ENCODE results near the gene S100A16. TPM values are rescaled to one million over a fixed set of nuclear protein-coding genes. Genes with fewer than 3 reads are reported as not detected.

The S100A16 gene
- polyA plus RNA-seq, 2 of the 4 experiments (the other 2 are of a cell fraction): 270 to 298 TPM

- ChIA-PET POLR2A (interaction anchor here (1.7 to 4.7 kb wide), 3 partner anchors 12 to 19 kb away, joined by 11 to 49 read pairs (median 13); partner anchors contain the start of genes CHTOP, S100A1 and S100A13), CTCF (interaction anchor here (0.8 to 18.3 kb wide), 12 partner anchors 8 to 331 kb away, joined by 3 to 253 read pairs (median 8); partner anchors contain the start of genes CHTOP, DENND4B, S100A1 and S100A13)
- ATAC-seq (no peak), DNase-seq (ENCODE audit: low read depth in 1 of 2, low spot score in 1 of 2) (no peak), FAIRE-seq (no peak)
- H3K27ac ChIP-seq: no peak overlapping the region
- no peak overlapping the region for H3K4me3 ChIP-seq
- H3K4me1 ChIP-seq: peaks cover 38% of the 10 kb centered on the region
- no peaks in the 10 kb centered on the region for H3K9me3 ChIP-seq
- TF ChIP-seq CBX8 (IDR thresholded peaks at IDR 0.05) (no peak), RARB (CRISPR knock-in tag; IDR thresholded peaks at IDR 0.05) (no peak), PBX3 (IDR thresholded peaks at IDR 0.05) (no peak)
- TF ChIP-seq, protein P1, sequence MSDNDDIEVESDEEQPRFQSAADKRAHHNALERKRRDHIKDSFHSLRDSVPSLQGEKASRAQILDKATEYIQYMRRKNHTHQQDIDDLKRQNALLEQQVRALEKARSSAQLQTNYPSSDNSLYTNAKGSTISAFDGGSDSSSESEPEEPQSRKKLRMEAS (IDR thresholded peaks at IDR 0.05): no peak
- no peak overlapping the region for H3K4me2 ChIP-seq
- 80% methylated on average over 1 of the region's 2 CpGs for WGBS (ENCODE audit: missing lambda C conversion rate)
Observed at GRCh38 chr1:153615406-153615805, 2.5 kb upstream of the S100A16 start.

DNA sequence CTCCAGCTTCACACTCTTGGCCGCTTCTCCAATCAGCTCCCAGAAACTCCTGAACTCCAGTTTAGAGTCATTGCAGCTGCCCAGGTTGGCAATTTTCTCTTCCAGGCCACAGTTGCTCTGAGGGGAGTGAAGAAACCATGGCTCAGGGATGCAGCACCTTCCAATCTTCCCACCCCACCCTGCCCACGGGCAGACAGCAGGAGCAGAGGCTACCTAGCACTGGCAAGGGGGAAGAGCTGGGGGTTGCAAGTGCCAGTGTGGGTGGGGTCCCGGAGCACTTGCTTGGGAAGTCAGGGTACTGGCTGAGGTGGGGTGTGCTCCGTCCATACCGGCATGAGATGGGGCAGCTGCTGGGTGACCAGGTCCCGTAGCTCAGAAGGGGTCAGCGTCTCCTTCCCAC lies 2.0 kb upstream of the S100A16 start:
- H3K4me3 ChIP-seq: no peak overlapping the region

DNA sequence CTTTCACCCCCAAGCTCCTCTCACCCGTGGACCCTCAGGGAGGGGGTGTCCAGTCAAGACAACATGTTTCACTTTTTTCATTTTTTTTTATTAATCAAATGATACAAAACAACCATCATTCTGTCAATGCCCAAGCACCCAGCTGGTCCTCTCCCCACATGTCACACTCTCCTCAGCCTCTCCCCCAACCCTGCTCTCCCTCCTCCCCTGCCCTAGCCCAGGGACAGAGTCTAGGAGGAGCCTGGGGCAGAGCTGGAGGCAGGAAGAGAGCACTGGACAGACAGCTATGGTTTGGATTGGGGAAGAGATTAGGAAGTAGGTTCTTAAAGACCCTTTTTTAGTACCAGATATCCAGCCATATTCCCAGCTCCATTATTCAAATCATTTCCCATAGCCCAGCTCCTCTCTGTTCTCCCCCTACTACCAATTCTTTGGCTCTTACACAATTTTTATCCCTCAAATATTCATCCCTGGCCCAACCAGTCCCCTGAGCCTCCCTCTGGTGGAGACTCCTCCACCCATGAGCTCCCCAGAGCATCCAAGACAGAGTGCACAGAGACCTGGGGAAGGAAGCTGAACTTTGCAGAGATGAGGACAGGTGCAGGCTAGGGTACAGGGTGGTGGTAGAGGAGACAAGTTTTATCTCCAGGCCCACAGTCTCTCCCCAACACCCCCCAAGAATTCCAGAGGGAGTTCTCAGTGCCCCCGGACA lies 1.4 kb upstream of the S100A16 start:
- H3K27ac ChIP-seq: peak overlapping the region; percentile 91 to 96; a peak in 4 of 6 replicates
- H3K4me2 ChIP-seq: peak overlapping the region; percentile 96; the same call in 1 of the 3 replicates
- TF ChIP-seq FOSB (CRISPR knock-in tag; IDR thresholded peaks at IDR 0.05) (no peak), E2F6 (IDR thresholded peaks at IDR 0.05; ENCODE audit: borderline replicate concordance, low read depth) (no peak), NR3C1 (IDR thresholded peaks at IDR 0.05) (no peak), ZSCAN20 (CRISPR knock-in tag; IDR thresholded peaks at IDR 0.05) (no peak), ZFP36 (IDR thresholded peaks at IDR 0.05; ENCODE audit: borderline replicate concordance, partially characterized antibody) (no peak), ZC3H11A (IDR thresholded peaks at IDR 0.05) (no peak), EP300 (IDR thresholded peaks at IDR 0.05) (no peak), ELK1 (IDR thresholded peaks at IDR 0.05; ENCODE audit: low read depth, low read length) (no peak), SREBF2 (IDR thresholded peaks at IDR 0.05) (no peak), MAZ (IDR thresholded peaks at IDR 0.05; ENCODE audit: borderline replicate concordance, low read depth, low read length) (no peak), CHD4 (IDR thresholded peaks at IDR 0.05; ENCODE audit: borderline replicate concordance) (no peak), RCOR1 (IDR thresholded peaks at IDR 0.05; ENCODE audit: low read depth, low read length) (no peak), JUN (IDR thresholded peaks at IDR 0.05) (no peak), NFE2L2 (conservative IDR thresholded peaks at IDR 0.05; ENCODE audit: low read length) (no peak)
- TF ChIP-seq, protein P2, sequence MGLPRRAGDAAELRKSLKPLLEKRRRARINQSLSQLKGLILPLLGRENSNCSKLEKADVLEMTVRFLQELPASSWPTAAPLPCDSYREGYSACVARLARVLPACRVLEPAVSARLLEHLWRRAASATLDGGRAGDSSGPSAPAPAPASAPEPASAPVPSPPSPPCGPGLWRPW (IDR thresholded peaks at IDR 0.05): no peak
- POLR2A ChIA-PET: interaction anchor here (1.7 to 4.7 kb wide), 2 partner anchors 13 to 20 kb away, joined by 11 to 49 read pairs; partner anchors contain the start of genes CHTOP and S100A13
- 92% methylated on average over 2 of the region's 2 CpGs for WGBS (ENCODE audit: missing lambda C conversion rate)
- peaks cover 49% of the 10 kb centered on the region for H3K4me1 ChIP-seq
- CTCF ChIA-PET: interaction anchor here (0.6 to 18.3 kb wide), 13 partner anchors 10 to 333 kb away, joined by 3 to 253 read pairs (median 7); partner anchors contain the start of genes CHTOP, DENND4B, S100A1 and S100A13
- no peaks in the 10 kb centered on the region for H3K9me3 ChIP-seq
- no peak for ATAC-seq
- no peak for FAIRE-seq
- no peak for DNase-seq (ENCODE audit: low read depth in 1 of 2, low spot score in 1 of 2)
- H3K4me3 ChIP-seq: no peak overlapping the region

More for the DNA sequence above, 2.0 kb upstream of the S100A16 start:
- Histone ChIP-seq H3K27ac (peak overlapping the region in 1 of 2 experiments; percentile 91; a peak in 2 of 6 replicates), H3K9me3 (no peaks in the 10 kb centered on the region), H3K4me1 (peaks cover 43% of the 10 kb centered on the region), H3K4me2 (no peak overlapping the region)
- FAIRE-seq (no peak), DNase-seq (ENCODE audit: low read depth in 1 of 2, low spot score in 1 of 2) (no peak), ATAC-seq (no peak)
- 100% methylated on average over 5 of the region's 7 CpGs for WGBS (ENCODE audit: missing lambda C conversion rate)
- ChIA-PET CTCF (interaction anchor here (0.8 to 18.3 kb wide), 12 partner anchors 9 to 332 kb away, joined by 3 to 253 read pairs (median 8); partner anchors contain the start of genes CHTOP, DENND4B, S100A1 and S100A13), POLR2A (interaction anchor here (1.7 to 4.7 kb wide), 2 partner anchors 12 to 20 kb away, joined by 11 to 49 read pairs; partner anchors contain the start of genes CHTOP and S100A13)
- TF ChIP-seq FOSL2 (IDR thresholded peaks at IDR 0.05): no peak
- no peak for TF ChIP-seq FOSL2 (CRISPR knock-in tag; IDR thresholded peaks at IDR 0.05)
- TF ChIP-seq GATA3 (IDR thresholded peaks at IDR 0.05; ENCODE audit: borderline replicate concordance): no peak
- no peak for TF ChIP-seq NFE2L2 (conservative IDR thresholded peaks at IDR 0.05; ENCODE audit: low read length)
- TF ChIP-seq KDM1A (IDR thresholded peaks at IDR 0.05; ENCODE audit: low read depth): no peak

Measured in A549 (cell line).